H1 (cell line): Measurements from ENCODE around the gene RTN3.

Experiments used
- CTBP2 ChIP-seq: IDR thresholded peaks from 2 replicates; pipeline ENCODE4 v1.7.0; 2011; ENCODE audit warnings: borderline replicate concordance, mild to moderate bottlenecking, moderate library complexity, mixed read lengths, low read length; ENCODE audit not compliant: insufficient read depth, insufficient read length
- EP300 ChIP-seq, 2 experiments: IDR thresholded peaks; 1 replicate in 1 of 2; 2 replicates in 1 of 2; pipeline ENCODE4 v1.6.1; 2011 to 2012; ENCODE audit warnings: low read depth in 2 of 2, low read length in 2 of 2, mild to moderate bottlenecking in 2 of 2, borderline replicate concordance in 1 of 2, inconsistent platforms in 1 of 2, moderate library complexity in 1 of 2
- JUND ChIP-seq: IDR thresholded peaks from 2 replicates; pipeline ENCODE4 v1.6.1; 2011; ENCODE audit warnings: mild to moderate bottlenecking, improper control_type of control experiment, low read length
- NANOG ChIP-seq: IDR thresholded peaks from 2 replicates; pipeline ENCODE4 v1.6.1; 2011; ENCODE audit warnings: low read length, low read depth, mild to moderate bottlenecking, inconsistent platforms; ENCODE audit not compliant: insufficient read depth, poor library complexity, severe bottlenecking
- SIN3A ChIP-seq, 2 experiments: IDR thresholded peaks in 1 of 2; conservative IDR thresholded peaks in 1 of 2; 2 replicates each; pipeline ENCODE4 v1.6.1; 2011 to 2012; ENCODE audit warnings: low read length in 2 of 2, improper control_type of control experiment in 1 of 2, low read depth in 1 of 2, mild to moderate bottlenecking in 1 of 2
- SP2 ChIP-seq: IDR thresholded peaks from 2 replicates; pipeline ENCODE4 v1.6.1; 2012; ENCODE audit warnings: mild to moderate bottlenecking, low read length, inconsistent platforms
- TAF1 ChIP-seq: IDR thresholded peaks from 2 replicates; pipeline ENCODE4 v1.6.1; 2011; ENCODE audit warnings: mild to moderate bottlenecking, low read depth, low read length
- TF ChIP-seq, protein P1 (sequence below), 3 experiments: IDR thresholded peaks; 1 replicate in 2 of 3; 2 replicates in 1 of 3; pipeline versions ENCODE4 v1.5.1 to v1.6.1; 2011; ENCODE audit warnings: low read length in 3 of 3, mild to moderate bottlenecking in 3 of 3, inconsistent platforms in 2 of 3, low read depth in 1 of 3, moderate library complexity in 1 of 3; ENCODE audit not compliant: insufficient read depth in 1 of 3; ENCODE audit errors: control extremely low read depth in 1 of 3

GRCh38 chr11:63670433-63671321, 10.6 kb upstream of the RTN3 start:
- TF ChIP-seq, protein P1, sequence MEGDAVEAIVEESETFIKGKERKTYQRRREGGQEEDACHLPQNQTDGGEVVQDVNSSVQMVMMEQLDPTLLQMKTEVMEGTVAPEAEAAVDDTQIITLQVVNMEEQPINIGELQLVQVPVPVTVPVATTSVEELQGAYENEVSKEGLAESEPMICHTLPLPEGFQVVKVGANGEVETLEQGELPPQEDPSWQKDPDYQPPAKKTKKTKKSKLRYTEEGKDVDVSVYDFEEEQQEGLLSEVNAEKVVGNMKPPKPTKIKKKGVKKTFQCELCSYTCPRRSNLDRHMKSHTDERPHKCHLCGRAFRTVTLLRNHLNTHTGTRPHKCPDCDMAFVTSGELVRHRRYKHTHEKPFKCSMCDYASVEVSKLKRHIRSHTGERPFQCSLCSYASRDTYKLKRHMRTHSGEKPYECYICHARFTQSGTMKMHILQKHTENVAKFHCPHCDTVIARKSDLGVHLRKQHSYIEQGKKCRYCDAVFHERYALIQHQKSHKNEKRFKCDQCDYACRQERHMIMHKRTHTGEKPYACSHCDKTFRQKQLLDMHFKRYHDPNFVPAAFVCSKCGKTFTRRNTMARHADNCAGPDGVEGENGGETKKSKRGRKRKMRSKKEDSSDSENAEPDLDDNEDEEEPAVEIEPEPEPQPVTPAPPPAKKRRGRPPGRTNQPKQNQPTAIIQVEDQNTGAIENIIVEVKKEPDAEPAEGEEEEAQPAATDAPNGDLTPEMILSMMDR (IDR thresholded peaks at IDR 0.05; ENCODE audit: control extremely low read depth in 1 of 3, insufficient read depth in 1 of 3, low read depth in 1 of 3, low read length in 3 of 3), result peak; percentile 56 to 59 (median 59)
- TF ChIP-seq SP2 (no peak), CTBP2 (no peak), NANOG (no peak), SIN3A (conservative IDR thresholded peaks at IDR 0.05 in 1 of 2, IDR thresholded peaks at IDR 0.05 in 1 of 2; ENCODE audit: low read depth in 1 of 2, low read length in 2 of 2) (no peak), TAF1 (0 out of 2 replicates have a peak, but pooled peaks have one; percentile 3), EP300 (IDR thresholded peaks at IDR 0.05; ENCODE audit: borderline replicate concordance in 1 of 2, low read depth in 2 of 2, low read length in 2 of 2) (no peak), JUND (no peak)
